Activated T-helper 2 cell treated with anti-CD3 and anti-CD28 coated beads, Interferon-gamma antibody, Interleukin-2, Interleukin-4, amounts not matched to agents 10 μg/mL and 5 μg/mL and 100 μg/mL, durations not matched to agents 14 hours and 24 hours and 36 hours (primary cell): ENCODE measurements around the gene CSNK2A3. TPM values are rescaled to one million over a fixed set of nuclear protein-coding genes. Genes with fewer than 3 reads are reported as not detected.

ENCODE experiments used
- DNase-seq: peaks from one replicate; pipeline ENCODE4 v3.0.0; 2021; ENCODE audit warnings: low spot score
- H3K27ac Mint-ChIP-seq: one replicate; pipeline ENCODE4 v1.8.0; 2021; ENCODE audit warnings: mixed read lengths
- H3K27me3 Mint-ChIP-seq: one replicate; pipeline ENCODE4 v1.8.0; 2021; ENCODE audit warnings: low read depth, mixed read lengths
- H3K36me3 Mint-ChIP-seq: one replicate; pipeline ENCODE4 v1.8.0; 2021; ENCODE audit warnings: low read depth, mixed read lengths
- H3K4me1 Mint-ChIP-seq: one replicate; pipeline ENCODE4 v1.8.0; 2021; ENCODE audit warnings: low read depth, mixed read lengths
- H3K4me3 Mint-ChIP-seq: one replicate; pipeline ENCODE4 v1.8.0; 2021; ENCODE audit warnings: low read depth, mild to moderate bottlenecking, moderate library complexity, mixed read lengths
- H3K9me3 Mint-ChIP-seq: one replicate; pipeline ENCODE4 v1.8.0; 2021; ENCODE audit warnings: mixed read lengths
- intact Hi-C: fragments of 100-400 bp; cut with micrococcal nuclease; formaldehyde crosslinking; loops from one replicate; pipeline ENCODE4 v1.15.1; 2023
- total RNA-seq: library from RNA; stranded (reverse); gene quantifications from 2 replicates; pipeline ENCODE4 v1.2.3, GENCODE V29; 2022

Gene CSNK2A3
- total RNA-seq, 1 donor from 2014 or later: 1.7 TPM

DNA sequence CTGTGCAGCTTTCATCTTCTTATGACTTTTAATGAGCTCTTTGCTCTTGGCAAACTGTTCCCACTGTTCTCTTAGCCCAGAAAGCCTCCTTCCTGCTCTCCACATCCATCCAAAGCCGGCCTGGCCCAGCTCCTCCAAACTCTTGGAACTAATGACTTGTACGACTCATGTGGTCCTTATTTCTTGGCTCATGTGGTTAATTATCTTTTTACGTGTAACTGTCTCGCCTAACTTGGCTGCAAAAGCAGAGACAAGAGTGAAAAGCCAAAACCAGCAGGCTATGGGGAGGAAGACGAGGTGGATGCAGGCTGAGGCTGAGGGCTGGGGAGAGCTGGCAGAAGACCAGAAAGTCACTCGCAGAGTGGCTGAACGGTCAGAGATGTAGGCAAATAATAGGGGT is 5.5 kb downstream of the CSNK2A3 start:
- Mint-ChIP-seq H3K27ac (no peak overlapping the region), H3K4me1 (peaks cover 4% of the 10 kb centered on the region), H3K9me3 (no peaks in the 10 kb centered on the region), H3K36me3 (no peaks in the 10 kb centered on the region), H3K4me3 (no peak overlapping the region), H3K27me3 (no peaks in the 10 kb centered on the region)
- DNase-seq: no peak
- intact Hi-C loops: no loop called here

DNA sequence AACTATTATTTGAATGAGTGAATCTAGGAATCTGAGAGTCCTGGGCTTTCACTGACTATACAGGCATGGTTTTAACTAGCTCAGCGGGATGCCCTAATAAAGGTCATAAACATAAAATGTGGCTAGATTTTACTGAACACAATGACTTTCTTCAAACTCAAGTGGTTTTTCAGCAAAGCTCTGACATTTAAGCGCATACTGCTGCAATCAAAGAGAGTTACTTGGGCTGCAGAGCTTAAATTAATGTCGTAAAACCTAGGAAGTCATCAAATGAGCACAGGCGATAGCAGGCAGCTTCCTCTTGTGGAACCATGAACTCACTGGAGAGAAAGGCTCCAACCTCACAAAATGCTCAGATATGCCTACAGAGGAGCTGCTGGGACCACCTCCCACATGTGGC is 6.7 kb downstream of the CSNK2A3 start:
- Mint-ChIP-seq H3K36me3 (no peaks in the 10 kb centered on the region), H3K9me3 (no peaks in the 10 kb centered on the region), H3K27ac (no peak overlapping the region), H3K4me3 (no peak overlapping the region), H3K27me3 (no peaks in the 10 kb centered on the region), H3K4me1 (peaks cover 4% of the 10 kb centered on the region)
- intact Hi-C loops: no loop called here
- no peak for DNase-seq

DNA sequence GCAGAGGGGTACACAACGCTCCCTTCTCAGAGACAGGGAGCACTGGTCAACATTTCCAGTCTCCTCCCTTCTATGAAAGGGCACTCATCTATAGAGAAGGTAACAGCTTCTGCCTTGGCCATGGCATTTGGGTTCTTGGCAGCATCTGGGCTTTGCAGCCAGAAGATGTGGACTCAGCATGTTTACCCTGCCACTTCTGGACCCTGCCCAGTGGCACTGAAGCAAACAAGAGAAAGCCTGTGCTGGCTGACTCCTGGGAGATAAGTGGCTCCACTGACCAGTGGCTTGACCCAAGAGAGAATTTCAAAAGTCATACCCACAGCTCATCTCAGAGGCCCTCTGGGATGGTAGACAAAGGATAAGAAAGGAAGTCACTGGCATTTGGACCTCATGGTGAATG is 8.0 kb downstream of the CSNK2A3 start:
- no peak for DNase-seq
- no peak overlapping the region for H3K27ac Mint-ChIP-seq
- no peaks in the 10 kb centered on the region for H3K9me3 Mint-ChIP-seq
- no peaks in the 10 kb centered on the region for H3K36me3 Mint-ChIP-seq
- H3K4me1 Mint-ChIP-seq: peaks cover 4% of the 10 kb centered on the region
- intact Hi-C loops: no loop called here
- no peaks in the 10 kb centered on the region for H3K27me3 Mint-ChIP-seq
- H3K4me3 Mint-ChIP-seq: no peak overlapping the region

DNA sequence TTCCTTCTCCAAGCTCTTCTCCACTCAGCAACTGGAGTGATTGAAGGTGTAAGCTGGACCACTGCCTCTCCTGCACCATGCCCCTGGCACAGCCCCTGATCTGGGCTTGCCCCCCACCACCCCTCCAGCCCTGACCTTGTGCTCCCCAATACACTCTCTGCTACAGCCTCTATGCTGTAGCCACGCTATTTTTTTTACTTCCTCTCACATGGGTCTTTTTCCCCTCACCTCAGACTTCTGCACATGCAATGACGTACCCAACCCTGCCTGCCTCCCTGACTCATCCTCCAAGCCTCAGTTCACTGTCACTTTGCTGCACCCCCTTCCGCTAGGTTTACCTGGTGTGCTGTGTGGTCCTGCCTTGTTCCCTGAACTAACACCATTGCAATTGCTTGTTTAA is 9.0 kb downstream of the CSNK2A3 start:
- Mint-ChIP-seq H3K9me3 (no peaks in the 10 kb centered on the region), H3K4me3 (no peak overlapping the region), H3K27ac (no peak overlapping the region), H3K36me3 (no peaks in the 10 kb centered on the region), H3K27me3 (no peaks in the 10 kb centered on the region), H3K4me1 (peaks cover 4% of the 10 kb centered on the region)
- DNase-seq: no peak
- intact Hi-C loops: no loop called here

DNA sequence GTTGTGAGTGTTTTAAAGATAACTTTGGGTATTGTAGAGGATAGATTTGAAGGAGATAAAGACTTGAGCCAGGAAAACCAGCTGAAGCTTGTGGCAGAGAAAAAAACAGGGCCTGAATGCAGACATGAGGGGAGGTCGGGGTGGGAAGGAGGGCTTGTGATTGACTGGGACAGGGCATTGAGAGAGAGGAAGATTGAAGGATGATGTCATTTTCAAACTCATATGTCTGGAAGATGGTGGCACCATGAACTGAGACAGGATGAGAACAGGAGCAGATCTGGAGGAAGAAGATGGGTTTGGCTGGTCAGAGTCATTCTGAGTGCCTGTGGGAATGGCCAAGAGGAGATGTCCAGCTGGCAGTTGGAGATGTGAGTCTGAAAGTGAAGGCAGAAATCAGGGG is 14.7 kb downstream of the CSNK2A3 start:
- H3K27ac Mint-ChIP-seq: no peak overlapping the region
- H3K4me3 Mint-ChIP-seq: no peak overlapping the region
- intact Hi-C loops: no loop called here
- H3K36me3 Mint-ChIP-seq: no peaks in the 10 kb centered on the region
- no peaks in the 10 kb centered on the region for H3K27me3 Mint-ChIP-seq
- H3K4me1 Mint-ChIP-seq: peaks cover 2% of the 10 kb centered on the region
- no peak for DNase-seq
- H3K9me3 Mint-ChIP-seq: no peaks in the 10 kb centered on the region

DNA sequence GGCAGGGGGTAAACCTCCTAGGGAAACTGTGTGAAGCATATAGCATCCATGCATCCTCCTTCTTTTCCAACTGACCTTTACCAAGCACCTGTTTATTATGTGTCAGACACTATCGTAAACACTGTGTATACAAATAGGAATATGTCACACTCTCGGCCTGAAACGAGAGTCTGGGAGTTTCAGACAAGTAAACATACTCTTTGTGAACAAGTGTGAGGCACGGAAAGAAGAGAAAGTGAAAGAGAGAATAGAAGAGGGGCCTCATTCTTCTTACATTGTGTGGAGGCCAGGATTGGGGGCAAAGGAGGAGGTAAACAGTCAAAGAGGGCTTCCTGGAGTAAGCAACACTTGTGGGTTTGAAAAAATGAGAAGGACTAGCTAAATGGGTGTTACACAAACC is 16.4 kb downstream of the CSNK2A3 start:
- intact Hi-C loops: no loop called here
- Mint-ChIP-seq H3K9me3 (no peaks in the 10 kb centered on the region), H3K27me3 (no peaks in the 10 kb centered on the region), H3K27ac (no peak overlapping the region), H3K36me3 (no peaks in the 10 kb centered on the region), H3K4me1 (peaks cover 2% of the 10 kb centered on the region), H3K4me3 (no peak overlapping the region)
- no peak for DNase-seq

DNA sequence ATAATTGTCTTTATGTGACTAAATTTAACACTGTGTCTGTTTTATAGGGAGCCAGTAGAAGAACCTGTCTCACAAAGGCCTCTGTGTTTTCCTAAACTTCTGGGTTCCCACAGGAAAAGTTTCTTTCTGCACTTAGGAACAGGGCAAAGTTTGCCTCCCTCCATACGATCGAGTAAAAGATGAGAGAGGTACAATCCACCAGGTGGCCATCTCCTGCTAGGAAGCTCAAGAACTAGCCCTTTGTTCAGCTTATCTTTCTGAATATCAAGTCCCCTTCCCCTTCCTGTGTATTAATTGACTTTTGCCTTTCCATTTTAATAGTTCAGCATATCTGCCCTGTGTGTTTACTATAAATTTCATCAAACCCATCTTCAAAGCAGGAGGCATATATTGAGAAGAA is 18.0 kb downstream of the CSNK2A3 start:
- Mint-ChIP-seq H3K36me3 (no peaks in the 10 kb centered on the region), H3K4me1 (peaks cover 2% of the 10 kb centered on the region), H3K9me3 (no peaks in the 10 kb centered on the region), H3K4me3 (no peak overlapping the region), H3K27me3 (no peaks in the 10 kb centered on the region), H3K27ac (no peak overlapping the region)
- intact Hi-C loops: no loop called here
- no peak for DNase-seq

DNA sequence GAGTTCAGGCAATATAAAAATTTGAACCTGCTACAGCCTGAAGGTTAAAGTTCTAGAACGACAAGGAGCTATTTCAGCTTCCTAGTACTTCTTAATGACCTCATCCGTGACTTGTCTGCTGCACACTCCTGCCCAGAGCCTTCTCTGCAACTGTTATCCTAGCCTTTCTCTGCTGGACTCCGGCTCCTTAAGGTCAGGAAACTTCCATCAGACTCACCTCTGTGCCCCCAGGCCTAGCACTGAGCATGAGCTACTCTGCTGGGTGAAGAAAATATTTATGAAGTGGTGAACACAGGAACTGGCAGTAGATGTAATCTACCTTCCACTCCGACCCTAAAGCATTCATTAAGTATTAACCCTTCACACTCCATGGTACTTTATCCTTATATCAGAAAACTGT is 18.4 kb downstream of the CSNK2A3 start:
- H3K27me3 Mint-ChIP-seq: no peaks in the 10 kb centered on the region
- H3K4me1 Mint-ChIP-seq: peaks cover 2% of the 10 kb centered on the region
- no peak for DNase-seq
- H3K36me3 Mint-ChIP-seq: no peaks in the 10 kb centered on the region
- intact Hi-C loops: no loop called here
- H3K27ac Mint-ChIP-seq: no peak overlapping the region
- H3K9me3 Mint-ChIP-seq: no peaks in the 10 kb centered on the region
- H3K4me3 Mint-ChIP-seq: no peak overlapping the region

DNA sequence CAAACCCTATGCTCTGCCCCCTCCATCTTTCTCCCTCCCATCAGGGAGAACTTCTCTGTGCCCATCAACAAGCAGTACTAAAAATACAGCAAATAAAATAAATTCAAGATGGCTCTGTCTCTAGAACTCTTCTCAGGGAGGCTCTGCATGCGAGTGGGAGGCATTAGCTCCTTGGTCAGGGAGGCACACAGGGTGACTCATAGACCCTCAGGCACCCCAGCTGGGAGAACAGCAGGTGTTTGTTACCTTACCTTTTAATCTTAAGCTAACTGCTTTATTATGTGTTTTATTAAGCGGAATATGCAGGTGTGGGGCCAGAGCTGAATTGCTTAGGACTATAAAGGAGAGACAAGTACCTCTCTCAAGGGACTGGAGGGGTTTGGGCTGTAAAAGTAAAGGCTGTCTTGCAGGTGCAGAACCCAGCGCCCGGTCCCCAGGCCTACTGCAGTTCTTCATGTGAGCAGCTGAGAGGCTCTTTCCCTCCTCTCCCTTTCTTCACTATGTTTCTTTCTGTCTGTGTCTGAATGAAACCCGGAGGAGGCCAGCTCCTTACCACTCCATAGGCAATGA is 20.8 kb downstream of the CSNK2A3 start:
- intact Hi-C loops: no loop called here
- Mint-ChIP-seq H3K36me3 (no peaks in the 10 kb centered on the region), H3K4me1 (peaks cover 2% of the 10 kb centered on the region), H3K9me3 (no peaks in the 10 kb centered on the region), H3K27me3 (no peaks in the 10 kb centered on the region), H3K27ac (no peak overlapping the region), H3K4me3 (no peak overlapping the region)
- DNase-seq: no peak

DNA sequence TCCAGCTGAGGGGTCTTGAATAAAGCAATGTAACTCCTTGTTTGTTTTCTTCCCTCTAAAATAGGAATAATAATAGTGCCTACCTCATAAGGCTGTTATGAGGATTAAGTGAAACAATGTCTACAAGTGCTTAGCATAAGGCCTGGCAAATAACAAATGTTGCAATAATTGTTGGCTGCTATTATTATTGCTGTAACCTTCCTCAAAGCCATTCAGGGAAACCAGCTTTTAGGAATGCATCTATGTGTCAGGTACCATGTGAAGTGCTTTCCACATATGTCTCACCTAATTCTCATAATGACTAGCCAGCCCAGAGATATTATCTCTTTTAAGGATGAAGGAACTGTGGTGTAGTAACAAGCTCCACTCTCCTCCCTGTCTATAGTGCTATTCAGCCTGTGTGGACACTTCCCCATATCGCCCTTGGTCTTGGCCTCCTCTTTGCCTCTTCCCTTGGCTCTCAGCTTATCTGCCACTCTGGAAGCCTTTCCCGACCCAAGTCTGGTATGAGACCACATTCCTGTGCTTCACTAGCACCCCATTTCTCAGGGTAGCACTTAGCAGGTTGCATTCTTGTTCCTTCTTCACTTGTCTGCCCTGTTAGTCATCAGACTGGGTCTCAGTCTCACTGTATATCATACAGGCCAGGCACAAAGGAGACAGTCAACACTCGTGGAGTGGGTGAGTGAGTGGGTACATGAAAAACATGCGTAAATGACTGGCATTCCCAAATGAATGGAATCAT is 23.8 kb downstream of the CSNK2A3 start:
- no peak overlapping the region for H3K27ac Mint-ChIP-seq
- H3K4me3 Mint-ChIP-seq: no peak overlapping the region
- intact Hi-C loops: no loop called here
- H3K9me3 Mint-ChIP-seq: no peaks in the 10 kb centered on the region
- H3K27me3 Mint-ChIP-seq: no peaks in the 10 kb centered on the region
- no peaks in the 10 kb centered on the region for H3K4me1 Mint-ChIP-seq
- no peak for DNase-seq
- no peaks in the 10 kb centered on the region for H3K36me3 Mint-ChIP-seq

DNA sequence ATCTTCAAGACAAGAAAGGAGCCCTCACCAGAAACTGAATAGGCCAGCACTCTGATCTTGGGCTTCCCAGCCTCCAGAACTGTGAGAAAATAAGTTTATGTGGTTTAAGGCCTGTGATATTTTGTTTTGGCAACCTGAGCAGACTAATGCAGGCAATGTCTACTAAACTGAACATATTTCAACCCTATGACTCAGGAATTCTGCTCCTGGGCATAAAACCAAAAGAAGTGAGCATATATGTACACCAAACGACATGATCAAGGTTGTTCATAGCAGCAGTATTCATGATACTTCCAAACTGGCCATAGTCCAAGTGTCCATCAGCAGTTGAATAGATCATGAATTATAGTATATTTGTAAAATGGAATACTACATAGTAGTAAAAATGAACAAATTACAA is 29.0 kb downstream of the CSNK2A3 start:
- no peaks in the 10 kb centered on the region for H3K9me3 Mint-ChIP-seq
- no peak overlapping the region for H3K4me3 Mint-ChIP-seq

DNA sequence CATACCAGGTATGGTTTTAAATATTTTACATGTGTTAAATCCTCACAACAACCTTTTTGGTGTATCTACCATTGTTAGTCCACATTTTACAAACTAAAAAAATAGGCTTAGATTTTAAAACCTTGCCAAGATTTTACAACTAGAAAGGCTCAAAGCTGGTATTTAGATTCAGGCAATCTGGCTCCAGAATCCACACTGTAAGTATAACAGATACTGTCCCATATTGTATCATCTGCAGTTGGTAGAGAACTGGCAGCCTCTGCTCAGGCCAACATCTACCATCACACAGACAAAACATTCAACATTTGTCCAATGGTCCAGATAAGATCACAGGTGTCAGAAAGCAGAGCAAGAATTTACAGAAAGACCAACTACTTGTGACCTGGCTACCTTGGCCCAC is 30.9 kb downstream of the CSNK2A3 start:
- no peak for DNase-seq
- intact Hi-C loops: no loop called here
- H3K4me1 Mint-ChIP-seq: no peaks in the 10 kb centered on the region
- H3K27ac Mint-ChIP-seq: no peak overlapping the region
- no peaks in the 10 kb centered on the region for H3K9me3 Mint-ChIP-seq
- no peak overlapping the region for H3K4me3 Mint-ChIP-seq
- H3K36me3 Mint-ChIP-seq: no peaks in the 10 kb centered on the region
- no peaks in the 10 kb centered on the region for H3K27me3 Mint-ChIP-seq

More for the DNA sequence above, 29.0 kb downstream of the CSNK2A3 start:
- Mint-ChIP-seq H3K36me3 (no peaks in the 10 kb centered on the region), H3K4me1 (no peaks in the 10 kb centered on the region), H3K27me3 (no peaks in the 10 kb centered on the region), H3K27ac (no peak overlapping the region)
- no peak for DNase-seq
- intact Hi-C loops: no loop called here

DNA sequence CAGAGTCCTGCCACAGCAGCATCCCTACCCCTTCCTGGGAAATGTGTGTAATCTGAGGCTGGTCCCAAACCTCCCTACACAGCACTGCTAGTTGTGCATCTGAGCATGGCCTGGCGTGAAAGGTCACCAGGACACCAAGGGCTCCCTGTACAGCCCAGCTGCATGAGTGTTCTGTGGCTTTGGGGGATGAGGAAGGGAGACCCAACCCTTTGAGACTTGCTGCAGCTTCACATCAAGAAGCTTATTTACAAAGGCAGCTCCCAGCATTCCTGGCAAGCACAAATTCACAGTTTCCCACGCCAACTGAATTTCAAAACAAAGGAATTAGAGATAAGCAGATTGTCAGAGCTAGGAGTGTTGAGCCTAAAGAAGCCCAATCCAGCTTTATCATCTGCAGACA is 32.2 kb downstream of the CSNK2A3 start:
- DNase-seq: no peak
- Mint-ChIP-seq H3K4me3 (no peak overlapping the region), H3K36me3 (no peaks in the 10 kb centered on the region), H3K4me1 (no peaks in the 10 kb centered on the region), H3K9me3 (no peaks in the 10 kb centered on the region), H3K27me3 (no peaks in the 10 kb centered on the region), H3K27ac (no peak overlapping the region)
- intact Hi-C loops: no loop called here
